ENCODE data around the gene AMPH. TPM values are rescaled to one million over a fixed set of nuclear protein-coding genes. Genes with fewer than 3 reads are reported as not detected.

The AMPH gene
- total RNA-seq, 1 experiment from 2014 or later = 14.0 TPM

DNA sequence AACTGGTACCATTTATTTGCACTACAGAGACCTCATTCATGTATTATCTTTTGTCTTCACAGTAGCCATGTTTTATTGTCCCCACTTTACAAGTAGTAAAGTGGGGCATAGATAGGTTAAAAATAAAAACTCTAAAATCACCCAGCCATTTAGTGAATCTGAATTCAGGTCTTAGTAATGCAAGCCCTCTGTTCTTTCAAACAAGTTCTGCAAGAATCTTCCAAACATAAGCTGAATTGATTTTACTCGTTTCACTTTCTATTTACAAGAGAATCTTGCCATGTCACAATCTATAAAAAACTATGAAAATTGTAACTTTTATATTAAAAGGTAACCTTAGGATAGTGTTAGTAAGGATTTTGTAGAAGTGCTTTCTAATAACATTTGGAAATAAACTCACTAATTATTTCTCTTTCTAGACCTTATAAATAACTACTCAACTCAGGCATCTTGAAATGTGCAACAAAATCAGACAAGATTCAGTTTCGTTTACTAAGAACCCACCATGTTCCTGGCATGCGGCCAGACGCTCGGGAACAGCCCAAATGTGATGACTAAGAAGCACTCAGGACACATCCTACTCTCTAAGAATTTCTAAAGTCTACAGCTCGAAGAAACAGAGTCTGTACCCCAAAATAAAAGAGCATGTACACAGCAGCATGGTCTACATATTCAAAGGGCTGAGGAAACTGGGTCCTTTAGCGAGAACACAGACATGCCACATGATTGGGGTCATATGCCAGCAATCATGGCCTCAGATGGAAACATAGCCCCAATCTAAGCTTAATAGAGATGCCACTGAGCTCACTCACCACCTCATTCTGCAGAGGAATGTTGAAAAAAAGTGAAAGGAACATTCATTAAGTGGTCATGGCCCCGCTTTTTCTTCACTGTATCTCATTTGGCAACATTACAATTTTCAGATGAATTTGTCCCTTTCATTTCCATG lies 167.6 kb downstream of the AMPH start:
- DNase-seq (ENCODE audit: low read depth) = peak; percentile 96

DNA sequence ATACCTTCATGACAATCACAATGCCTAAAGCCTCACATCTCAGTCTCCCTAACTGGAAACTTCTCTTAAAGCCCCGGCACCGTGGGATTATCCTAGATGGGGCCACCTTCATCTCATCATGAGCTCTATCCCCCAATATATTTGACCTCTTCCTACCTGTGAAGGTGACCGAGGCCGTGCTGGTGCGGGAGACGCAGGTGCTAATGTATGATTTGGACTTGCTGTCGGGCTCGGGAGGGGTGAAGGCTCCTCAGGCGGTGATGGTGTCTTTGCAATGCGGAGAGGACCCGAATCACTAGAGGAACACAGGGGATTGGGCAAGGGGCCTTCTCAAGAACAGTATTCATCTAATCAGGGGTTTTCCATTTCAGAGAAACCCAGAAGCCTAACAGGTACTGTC lies 168.4 kb downstream of the AMPH start:
- no peak for DNase-seq (ENCODE audit: low read depth)

DNA sequence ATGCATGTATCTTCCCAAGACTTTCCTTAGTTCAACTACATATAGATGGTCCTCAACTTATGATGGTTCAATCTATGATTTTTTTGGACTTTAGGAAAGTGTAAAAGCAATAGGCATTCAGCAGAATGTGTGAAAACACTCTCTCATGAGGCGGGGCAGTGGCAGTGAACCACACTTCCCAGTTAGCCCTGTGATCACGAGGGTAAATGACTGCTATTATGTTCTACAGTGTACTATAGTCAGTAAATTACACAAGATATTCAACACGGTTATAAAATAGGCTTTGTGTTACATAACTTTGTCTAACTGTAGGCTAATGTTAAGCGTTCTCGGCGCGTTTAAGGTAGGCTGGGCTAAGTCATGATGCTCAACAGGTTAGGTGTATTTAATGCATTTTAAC lies 169.3 kb downstream of the AMPH start:
- DNase-seq (ENCODE audit: low read depth) = no peak

- no peak for DNase-seq (ENCODE audit: low read depth)
These were observed 177.3 kb downstream of the AMPH start for GRCh38 chr7:38453826-38454225.

- DNase-seq (ENCODE audit: low read depth) = no peak
These were observed 178.0 kb downstream of the AMPH start for GRCh38 chr7:38453168-38453567.

GRCh38 chr7:38452681-38453108 lies 178.5 kb downstream of the AMPH start:
- no peak for DNase-seq (ENCODE audit: low read depth)

GRCh38 chr7:38451840-38452239 lies 179.3 kb downstream of the AMPH start:
- DNase-seq (ENCODE audit: low read depth) = peak; percentile 51

- no peak for DNase-seq (ENCODE audit: low read depth)
These were observed 182.5 kb downstream of the AMPH start for GRCh38 chr7:38448584-38449234.

DNA sequence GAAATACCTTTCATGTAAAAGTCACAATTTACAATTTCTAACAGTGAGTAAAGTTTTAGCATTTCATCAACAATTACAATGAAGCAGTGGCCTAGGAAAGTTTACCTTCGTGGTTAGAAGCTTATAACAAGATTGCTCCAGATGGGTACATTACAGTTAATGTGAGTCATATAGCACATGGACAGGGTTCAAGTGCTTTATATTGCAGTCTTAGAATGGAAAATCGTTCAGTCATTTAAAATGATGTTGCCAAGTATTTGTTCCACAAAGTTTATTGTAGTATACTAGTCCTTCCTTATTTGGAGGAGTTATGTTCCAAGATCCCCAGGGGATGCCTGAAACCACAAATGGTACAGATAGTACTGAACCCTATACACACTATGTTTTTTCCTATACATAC lies 183.1 kb downstream of the AMPH start:
- peak; percentile 28 for DNase-seq (ENCODE audit: low read depth)

DNA sequence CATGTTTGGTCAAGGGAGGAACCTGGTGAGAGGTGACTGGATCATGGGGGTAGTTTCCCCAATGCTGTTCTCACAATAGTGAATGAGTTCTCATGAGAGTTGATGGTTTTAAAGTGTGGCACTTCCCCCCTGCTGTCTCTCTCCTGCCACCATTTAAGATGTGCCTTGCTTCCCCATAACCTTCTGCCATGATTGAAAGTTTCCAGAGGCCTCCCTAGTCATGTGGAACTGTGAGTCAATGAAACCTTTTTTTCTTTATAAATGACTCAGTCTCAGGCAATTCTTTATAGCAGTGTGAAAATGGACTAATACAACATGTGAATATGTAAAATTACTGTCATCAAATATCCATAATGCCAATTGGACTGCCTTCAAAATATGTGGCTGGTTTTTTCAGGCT lies 192.2 kb downstream of the AMPH start:
- DNase-seq (ENCODE audit: low read depth) = no peak

DNA sequence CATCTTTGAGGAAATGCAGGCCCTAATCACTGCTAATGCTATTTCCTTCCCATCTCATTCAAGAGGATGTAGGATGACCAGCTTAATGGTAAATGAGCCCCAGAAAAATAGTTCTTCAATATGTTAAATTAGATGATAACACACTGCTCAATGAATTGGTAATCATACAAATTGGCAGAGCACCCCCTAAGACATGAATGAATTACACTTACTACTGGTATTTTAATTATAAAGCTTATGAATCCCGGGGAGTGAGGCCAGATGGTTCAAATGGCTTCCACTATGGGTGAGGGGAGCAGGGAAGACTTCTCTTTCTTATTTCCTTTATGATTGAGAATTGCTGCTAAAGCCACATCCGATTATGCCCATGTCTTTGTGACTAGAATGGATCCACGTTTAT lies 198.5 kb downstream of the AMPH start:
- DNase-seq (ENCODE audit: low read depth) = no peak

- no peak for DNase-seq (ENCODE audit: low read depth)
These were observed 199.1 kb downstream of the AMPH start for GRCh38 chr7:38432080-38432479.

GRCh38 chr7:38429057-38429456 lies 202.1 kb downstream of the AMPH start:
- DNase-seq (ENCODE audit: low read depth) = no peak

GRCh38 chr7:38428041-38428440 lies 203.1 kb downstream of the AMPH start:
- DNase-seq (ENCODE audit: low read depth) = no peak

- DNase-seq (ENCODE audit: low read depth) = no peak
These were observed 203.8 kb downstream of the AMPH start for GRCh38 chr7:38427279-38427955.

DNA sequence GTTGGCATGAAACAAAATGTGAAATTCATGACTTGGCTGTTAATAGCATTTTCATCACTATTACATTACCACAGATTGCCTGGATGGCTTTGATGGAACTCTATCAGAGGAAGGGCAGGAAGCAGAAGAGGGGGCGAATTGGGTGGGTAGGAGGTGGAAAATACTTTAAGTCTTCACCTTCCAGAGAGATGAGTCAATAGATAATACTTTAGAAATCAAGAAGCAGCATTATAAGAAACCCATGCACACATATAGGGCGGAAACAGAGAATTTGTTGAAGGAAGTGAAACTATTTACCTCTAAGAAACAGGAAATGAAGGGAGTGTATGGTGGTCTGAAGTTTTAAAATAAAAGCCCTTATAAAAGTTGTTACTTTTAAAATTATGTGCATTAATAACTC lies 205.7 kb downstream of the AMPH start:
- DNase-seq (ENCODE audit: low read depth) = no peak

GRCh38 chr7:38424750-38425463 lies 206.3 kb downstream of the AMPH start:
- no peak for DNase-seq (ENCODE audit: low read depth)

- no peak for DNase-seq (ENCODE audit: low read depth)
These were observed 217.4 kb downstream of the AMPH start for GRCh38 chr7:38413784-38414183.

- DNase-seq (ENCODE audit: low read depth) = peak; percentile 40
These were observed 219.8 kb downstream of the AMPH start for GRCh38 chr7:38411404-38411803.

DNA sequence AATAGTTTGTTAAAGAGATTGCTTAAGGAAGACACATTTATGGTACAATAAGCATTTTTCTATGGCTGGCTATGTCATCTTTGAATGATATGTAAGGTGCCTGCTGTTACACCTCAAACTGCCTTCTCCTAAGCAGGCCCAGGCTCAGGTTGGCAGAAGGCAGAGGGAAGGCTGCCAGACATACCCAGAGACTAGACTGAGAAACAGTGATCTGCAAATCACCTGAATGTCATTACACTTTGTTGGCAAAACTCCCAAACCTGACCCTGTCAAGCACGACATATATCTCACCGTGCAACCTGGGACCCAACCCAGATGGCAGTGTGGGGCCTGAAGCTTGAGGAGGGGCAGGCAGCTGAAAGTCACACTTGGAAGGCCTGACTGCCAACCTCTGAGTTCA lies 221.1 kb downstream of the AMPH start:
- DNase-seq (ENCODE audit: low read depth) = no peak

DNA sequence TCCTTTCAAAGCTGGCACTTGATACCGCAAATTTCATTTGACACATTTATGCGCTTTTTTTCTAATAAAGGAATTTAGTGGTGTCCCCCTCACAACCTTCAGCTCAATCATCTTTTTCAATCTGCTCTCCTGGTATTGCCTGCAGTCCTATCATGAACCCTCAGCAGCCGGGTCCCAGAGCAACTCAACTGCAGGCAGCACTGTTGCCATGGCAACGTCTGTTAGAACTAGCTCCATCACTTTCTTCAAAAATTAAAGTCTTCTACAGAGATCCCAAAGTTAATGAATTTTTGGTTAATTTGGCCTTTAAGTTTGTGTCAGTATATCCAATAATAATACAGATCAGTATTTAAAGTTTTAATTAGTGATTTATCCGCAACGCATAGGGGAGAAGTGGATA lies 221.6 kb downstream of the AMPH start:
- DNase-seq (ENCODE audit: low read depth) = no peak

Data from Daoy (cell line).